Neural progenitor cell (in vitro differentiated cells): ENCODE data around the gene KCTD3.

Source experiments
- EZH2 ChIP-seq: fragments of 200-600 bp; sonication (generic); IDR thresholded peaks from 2 replicates; pipeline ENCODE4 v1.6.1; 2017; ENCODE audit warnings: antibody characterized with exemption, mild to moderate bottlenecking, moderate library complexity
- TF ChIP-seq, protein P1 (sequence below): fragments of 200-600 bp; sonication (generic); IDR thresholded peaks from 2 replicates; pipeline ENCODE4 v1.5.1; 2017; ENCODE audit warnings: antibody characterized with exemption, mild to moderate bottlenecking

DNA sequence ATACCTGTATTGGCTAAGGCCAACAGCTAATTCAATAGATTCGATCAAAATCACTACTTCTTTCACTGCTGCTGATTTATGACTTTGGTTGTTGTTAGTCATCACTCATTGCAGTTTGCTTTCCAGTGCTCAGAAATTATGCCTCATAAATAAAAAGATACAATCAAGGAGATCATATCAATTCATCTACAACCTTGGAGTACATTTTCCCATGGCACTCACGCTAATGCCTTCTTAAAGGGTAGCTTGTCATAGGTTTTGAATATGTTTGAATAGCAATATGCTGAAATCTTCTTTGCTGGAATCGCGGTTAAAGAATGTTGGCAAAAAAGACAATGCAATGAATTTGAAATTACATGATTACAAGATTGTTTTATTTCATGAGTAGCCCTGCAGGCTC is 89.9 kb downstream of the KCTD3 start:
- TF ChIP-seq, protein P1, sequence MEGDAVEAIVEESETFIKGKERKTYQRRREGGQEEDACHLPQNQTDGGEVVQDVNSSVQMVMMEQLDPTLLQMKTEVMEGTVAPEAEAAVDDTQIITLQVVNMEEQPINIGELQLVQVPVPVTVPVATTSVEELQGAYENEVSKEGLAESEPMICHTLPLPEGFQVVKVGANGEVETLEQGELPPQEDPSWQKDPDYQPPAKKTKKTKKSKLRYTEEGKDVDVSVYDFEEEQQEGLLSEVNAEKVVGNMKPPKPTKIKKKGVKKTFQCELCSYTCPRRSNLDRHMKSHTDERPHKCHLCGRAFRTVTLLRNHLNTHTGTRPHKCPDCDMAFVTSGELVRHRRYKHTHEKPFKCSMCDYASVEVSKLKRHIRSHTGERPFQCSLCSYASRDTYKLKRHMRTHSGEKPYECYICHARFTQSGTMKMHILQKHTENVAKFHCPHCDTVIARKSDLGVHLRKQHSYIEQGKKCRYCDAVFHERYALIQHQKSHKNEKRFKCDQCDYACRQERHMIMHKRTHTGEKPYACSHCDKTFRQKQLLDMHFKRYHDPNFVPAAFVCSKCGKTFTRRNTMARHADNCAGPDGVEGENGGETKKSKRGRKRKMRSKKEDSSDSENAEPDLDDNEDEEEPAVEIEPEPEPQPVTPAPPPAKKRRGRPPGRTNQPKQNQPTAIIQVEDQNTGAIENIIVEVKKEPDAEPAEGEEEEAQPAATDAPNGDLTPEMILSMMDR: no peak
- no peak for TF ChIP-seq EZH2
